GM21786 (cell line): Measurements from ENCODE around the gene HEY2.
A peak's percentile ranks its signal among the peaks of the same experiment; 100 is the strongest.
"Not testable (repeated sequence)": the region's sequence is repeated elsewhere in the genome, so short reads cannot be mapped to it uniquely, and the experiment has no call there.

Source experiments
- ATAC-seq: cut with Tn5 transposase; IDR thresholded peaks from one replicate; pipeline ENCODE4 v1.9.1; 2021; ENCODE audit not compliant: unreplicated experiment

HEY2 gene

DNA sequence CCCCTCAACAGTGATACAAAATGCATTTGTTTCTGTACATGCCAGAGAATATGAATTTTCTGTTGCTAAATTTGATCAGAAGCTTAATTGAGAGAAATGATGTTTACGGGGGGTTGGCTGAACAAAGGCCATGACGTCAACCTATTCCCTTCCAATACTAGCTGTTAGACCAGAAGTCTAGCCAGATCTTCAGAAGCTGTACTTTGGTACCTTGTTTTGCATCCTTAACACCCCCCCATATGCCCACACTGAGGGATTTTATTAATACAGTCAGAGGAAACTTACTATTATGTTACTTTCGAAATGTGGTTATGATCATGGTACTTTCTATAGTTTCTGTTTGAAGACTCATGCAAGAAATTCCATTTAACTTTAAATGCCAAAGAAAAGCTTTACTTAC, 44.4 kb downstream of the HEY2 start:
- ATAC-seq, result no peak

DNA sequence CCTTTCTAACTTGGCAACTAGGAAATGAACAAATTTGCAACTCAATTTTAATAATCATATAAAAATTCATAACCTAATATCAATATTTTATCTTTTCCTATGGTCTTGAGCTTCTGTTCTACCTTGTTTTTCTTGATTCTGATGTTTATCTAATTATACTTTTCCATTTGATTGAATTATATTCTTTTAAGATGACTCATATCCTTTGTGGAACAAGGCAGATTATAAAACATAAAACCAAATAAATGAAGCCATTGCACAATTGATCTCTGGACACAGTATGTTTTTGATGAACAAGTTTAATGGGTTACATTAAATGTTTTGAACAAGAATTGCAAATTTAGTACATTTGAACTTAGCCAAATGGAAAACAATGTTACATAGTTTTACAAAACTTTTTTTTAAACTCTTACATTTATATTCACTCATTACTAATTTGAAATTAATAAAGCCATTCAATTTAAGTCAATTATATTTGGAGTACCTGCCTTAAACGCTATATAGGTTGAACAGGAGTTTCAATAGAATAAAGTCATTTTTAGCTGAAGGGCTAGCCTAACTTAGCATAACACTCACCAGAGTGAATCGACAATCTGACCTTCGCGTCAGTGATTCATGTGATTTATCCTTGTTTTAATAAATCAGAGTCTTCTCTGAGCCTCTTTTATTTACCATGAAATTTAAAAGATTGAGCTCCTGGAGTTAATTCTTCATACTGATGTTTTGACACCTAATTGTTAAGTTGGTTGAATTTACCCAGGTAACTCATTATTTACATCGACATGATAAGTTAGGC, 45.1 kb downstream of the HEY2 start:
- ATAC-seq, result no peak

DNA sequence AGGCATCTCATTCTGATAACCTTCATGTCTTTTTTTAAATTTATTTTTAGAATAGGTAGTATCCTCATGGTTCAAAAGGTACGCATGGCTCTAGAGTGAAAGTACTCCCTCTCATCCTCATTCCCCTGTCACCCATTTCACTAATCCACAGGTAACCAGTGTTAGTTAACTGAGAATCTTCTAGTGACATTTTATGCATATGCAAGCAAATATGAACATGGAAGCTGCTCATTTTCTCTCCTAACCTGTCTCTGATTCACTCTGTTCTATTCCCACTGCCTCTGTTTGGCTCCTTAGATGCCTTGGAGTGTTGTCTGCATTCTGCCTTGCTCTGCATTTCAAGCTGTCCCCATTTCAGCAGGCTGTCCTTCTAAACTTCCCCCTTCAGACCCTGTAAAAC, 45.9 kb downstream of the HEY2 start:
- no peak for ATAC-seq

DNA sequence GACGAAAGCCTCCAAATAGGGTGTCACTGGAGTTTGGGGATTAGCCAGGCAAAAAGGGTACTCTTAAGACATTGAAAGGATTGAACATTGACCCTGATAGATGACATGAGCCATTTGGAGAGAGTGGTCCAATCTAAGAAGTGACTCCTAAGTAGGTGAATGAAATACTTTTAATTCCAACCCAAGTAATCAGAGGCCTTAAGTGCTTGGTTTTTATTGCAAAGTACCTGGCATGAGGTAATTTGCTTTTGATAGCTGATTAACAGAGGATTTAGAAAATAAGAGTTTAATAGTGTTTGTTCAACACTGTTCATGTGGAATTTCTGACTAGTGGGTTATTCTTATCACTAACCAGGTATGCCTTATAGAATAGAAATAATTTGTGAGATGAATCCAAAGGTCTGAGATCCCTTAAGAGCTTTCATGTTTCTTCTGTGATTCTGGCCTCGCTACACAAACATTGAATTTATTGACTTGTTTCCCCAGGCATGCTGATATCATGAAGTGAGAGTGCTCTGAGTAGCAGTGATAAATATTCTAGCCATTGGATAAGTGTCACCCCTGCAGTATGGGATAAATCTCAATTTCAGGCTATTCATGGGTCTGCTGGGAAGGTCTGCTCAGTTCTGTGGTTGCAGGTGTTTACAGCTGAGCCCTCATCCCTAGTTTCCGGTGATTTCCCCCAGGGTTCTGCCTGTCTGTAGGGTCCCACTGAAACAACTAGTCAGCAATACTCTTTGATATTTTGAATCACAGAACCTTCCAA, 47.9 kb downstream of the HEY2 start:
- no peak for ATAC-seq

DNA sequence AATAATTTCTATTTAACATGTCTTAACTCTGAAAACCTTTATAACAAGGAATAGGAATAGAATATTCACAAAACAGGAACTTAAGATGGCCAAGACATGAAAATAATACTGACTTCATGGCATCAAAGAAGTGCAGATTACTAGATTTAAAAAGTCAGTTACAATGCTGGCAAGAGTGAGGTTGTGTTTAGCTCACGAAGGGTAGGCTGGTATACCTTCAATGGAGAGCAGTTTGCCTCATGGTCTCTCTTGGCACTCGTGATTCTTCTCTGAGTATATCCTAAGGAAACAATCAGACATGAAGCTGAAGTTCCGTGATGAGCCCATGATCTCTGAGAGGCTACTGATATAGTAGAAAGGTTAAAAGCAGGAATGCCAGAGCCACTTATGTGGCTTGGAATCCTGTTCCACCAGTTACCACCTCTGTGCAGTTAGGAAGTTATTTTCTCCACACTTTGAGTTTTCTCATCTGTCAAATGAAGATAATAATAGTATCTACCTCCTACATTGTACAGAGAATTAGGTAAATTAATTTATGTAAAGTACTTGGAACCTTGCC, 48.5 kb downstream of the HEY2 start:
- no peak for ATAC-seq

DNA sequence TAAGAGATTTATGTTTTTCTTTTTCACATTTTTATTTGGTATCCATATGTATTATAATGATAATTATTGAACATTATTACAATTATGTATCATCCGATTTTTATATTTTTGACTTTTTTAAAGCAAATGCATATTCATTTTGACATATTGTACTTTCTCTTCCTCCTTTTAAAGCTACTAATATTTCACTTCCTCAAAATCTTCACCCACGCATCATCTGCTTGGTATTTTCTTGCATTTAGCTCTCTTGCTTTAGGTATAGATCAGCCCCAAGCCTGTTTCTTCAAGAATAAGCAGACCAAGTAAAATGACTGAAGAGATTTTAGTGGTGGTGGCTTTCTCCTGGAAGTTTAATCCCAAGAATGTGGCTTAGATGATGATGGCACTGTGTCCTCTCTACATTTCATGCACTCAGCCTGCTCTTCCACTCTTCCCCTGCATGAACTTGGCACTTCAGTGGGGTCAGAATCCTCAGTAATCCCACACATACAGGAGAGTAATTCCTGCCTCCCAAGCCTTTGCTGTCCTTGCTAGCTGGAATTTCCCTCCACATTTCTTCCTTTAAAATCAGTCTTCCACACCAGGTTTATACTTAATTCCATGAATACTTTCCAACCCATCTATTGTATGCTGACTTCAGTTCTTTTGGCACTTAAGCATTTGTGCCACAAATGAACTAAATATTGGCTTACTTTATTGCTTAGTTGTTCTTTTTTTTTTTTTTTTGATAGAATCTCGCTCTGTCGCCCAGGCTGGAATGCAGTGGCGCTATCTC, 49.5 kb downstream of the HEY2 start:
- peak; percentile 86 for ATAC-seq

DNA sequence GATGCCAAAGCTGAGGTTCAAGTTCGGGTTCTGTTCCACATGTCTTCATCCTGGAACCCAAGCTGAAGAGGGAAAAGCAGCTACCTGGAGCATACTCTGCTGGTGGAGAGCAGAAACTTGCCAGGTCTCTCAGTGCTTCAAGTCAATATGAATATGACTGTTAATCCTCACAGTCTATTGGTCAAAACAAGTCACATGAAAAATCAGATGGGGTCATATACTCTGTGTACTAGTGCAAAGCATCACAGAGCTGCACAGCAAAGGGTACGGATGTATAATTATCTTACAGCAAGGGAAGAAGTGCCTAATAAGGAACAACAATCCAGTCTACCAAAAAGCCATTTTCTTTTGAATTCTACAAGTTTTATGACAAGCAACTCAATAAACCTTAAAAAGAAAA, 53.0 kb downstream of the HEY2 start:
- no peak for ATAC-seq

DNA sequence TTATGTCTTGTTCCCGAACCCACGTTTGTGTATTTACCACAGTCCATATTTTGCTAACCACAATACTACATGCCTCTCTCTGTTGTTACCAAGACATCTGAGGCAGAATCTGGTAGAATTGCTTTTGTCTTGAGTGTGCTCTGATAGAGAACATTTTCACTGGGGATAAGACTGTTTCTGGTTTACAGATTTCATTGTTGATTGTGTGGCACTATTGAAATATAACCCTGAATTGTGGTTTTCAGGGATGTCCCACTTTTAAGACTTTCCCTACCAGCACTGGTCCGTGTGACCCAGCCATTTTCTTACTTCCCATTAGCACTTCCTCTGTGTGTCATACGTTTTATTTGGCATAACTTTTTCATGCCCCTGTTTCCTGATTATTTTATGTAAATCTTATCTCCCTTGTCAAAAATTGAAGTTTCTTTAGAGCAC, 53.5 kb downstream of the HEY2 start:
- peak; percentile 13 for ATAC-seq

DNA sequence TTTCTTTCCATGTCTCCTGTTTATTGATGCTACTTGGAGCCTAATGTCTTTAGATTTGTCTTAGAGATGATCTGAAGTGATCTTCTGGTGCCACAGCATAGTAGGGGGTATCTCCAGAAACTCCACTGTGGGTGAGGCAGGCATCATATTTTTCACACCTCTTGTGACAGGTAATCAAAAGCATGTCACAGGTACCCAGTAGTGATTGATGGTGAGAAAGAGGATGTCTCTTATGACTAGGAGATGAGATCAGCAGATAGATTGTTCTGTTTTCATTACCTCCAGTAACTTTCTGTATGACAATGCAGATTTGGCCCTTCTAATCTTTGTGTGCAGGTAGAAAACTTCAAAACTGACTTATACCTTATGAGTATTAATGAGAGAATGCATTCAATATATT, 54.8 kb downstream of the HEY2 start:
- peak; percentile 53 for ATAC-seq

DNA sequence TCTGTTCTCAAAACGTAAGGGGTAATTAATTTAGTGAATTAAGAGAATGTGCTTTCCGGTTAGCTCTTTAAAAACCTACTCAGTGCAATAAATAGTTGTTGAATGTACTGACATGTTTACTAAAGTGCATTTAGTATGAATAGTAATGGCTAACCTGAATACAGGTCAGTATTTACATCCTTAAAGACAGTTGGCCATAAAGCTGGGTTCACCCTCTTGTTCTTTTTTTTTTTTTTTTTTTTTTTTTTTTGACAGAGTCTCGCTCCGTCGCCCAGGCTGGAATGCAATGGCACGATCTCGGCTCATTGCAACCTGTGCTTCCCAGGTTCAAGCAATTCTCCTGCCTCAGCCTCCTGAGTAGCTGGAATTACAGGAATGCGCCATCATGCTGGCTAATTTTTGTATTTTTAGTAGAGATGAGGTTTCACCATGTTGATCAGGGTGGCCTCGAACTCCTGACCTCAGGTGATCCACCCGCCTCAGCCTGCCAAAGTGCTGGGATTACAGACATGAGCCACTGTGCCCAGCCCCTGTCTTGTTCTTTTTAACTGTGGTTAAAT, 55.5 kb downstream of the HEY2 start:
- ATAC-seq, result not testable (repeated sequence)

DNA sequence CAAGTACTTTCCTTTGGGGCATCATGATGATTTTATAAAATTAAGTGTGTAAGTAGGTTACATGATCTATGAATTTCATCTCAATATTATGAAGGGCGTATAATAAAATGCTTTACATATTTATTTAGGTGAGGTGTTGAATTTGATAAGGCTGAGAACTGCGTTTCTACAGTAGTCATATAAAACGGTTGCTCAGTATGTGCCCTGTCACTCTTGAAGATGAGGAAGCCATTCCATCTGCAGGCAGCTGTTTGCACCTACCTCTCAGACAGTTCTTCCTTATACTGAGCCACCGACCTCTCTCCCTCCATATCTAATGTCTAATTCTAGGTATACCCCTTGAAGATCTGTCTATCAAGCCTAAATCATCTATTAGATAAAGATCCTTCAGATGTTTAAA, 57.4 kb downstream of the HEY2 start:
- ATAC-seq, result no peak

DNA sequence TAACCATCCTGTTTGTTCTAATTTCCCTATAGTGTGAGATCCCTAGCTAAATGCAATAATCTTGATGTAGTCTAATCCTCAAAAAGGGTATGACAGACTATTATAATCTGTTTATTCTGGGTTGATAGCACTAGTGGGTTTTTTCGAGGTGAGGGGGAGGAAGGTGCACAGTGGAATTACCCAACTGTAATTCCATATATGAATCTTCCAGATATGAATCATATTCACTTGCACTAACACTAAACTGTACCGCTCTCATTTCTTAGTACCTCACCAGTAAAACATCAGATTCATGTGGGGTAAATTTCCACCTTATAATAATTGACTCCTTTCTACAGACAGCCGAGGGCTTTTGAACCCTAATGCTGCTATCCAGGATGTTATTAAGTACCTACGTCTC, 57.9 kb downstream of the HEY2 start:
- peak; percentile 21 for ATAC-seq

DNA sequence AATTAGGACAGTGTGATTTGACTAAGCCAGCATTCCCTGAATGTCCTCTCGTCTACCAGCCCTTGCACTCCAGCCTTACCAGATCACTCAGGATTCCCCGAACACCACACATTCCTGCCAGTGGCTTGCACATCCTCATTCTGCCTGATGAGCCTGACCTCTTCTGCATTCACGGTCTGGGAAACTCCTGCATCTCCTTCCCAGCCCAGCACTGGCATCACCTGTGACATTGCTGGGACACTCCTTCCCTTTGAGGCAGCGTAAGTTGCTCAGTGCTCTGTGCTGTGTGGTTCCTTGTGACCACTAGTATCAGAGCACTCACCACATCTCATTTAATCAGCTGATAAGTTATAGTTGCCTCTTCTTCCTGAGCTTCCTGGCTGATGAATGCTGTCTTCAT, 58.6 kb downstream of the HEY2 start:
- peak; percentile 27 for ATAC-seq

DNA sequence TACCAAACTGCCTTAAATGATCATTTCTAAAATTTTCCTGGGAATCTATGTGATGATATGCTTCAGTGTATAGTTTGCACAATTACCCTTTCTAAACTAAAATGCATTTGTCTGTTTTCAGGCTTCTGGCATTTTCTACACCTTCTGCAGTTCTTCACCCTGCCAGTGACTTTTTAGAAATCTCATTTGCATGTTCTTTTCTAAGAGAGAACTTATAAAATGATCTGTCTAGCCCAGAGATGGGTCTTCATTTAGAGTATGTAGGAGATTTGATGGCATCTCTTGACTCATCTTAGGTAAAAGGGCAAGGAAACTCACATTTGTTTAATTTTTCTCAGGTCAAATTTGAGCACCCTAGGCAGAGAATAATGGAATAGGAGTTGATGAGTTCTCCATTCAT, 59.2 kb downstream of the HEY2 start:
- no peak for ATAC-seq

DNA sequence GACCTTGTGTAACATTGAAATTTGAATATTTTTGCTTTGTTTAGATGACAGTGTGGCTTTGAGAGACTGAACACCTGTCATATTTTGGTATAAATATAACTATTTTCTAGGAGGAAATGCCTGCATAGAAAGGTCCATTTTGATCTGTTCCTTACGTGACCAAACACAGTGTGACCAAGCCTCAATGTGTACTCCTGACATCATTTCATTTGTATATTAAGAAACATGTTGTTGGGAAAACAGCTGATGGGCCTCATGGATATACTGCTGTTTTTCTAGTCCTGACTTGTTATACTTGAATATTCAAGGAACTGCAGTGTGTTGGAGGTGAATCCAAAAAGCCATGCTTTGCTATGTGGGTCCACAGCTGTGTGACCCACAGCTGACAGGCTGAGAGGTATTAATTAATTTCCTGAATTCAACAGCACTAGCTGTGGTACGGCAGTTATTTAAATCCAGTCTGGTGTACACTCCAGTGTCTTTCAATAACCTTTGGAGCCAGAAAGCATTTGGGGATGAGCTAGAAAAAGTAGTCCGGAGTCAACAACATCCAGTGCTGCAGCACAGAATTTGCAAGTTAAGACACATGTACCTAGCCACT, 60.2 kb downstream of the HEY2 start:
- ATAC-seq, result no peak

DNA sequence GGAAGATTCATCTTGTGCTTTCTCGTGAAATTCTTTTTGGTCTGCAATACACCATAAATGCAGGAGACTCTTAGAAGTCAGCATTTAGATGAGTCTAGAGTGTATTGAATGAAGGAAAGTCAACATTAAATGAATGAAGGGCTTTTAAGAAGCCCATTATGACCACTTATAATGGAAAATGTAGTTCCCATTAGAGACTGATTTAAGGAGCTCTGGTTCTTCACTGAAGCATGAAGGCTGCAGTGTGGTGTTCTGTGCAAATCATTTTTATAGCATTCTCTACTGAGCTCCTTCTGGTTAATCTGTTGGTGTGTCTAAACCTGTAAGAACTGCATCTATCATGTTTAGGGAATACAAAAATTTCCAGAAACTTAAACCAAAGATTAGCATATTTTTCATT, 61.0 kb downstream of the HEY2 start:
- ATAC-seq, result no peak
